Adrenal gland (tissue), 5 donors: ENCODE measurements around the gene REXO1.

Source experiments
- POLR2A ChIP-seq, 2 donors: fragments of 450-650 bp; IDR thresholded peaks; one replicate each; pipeline ENCODE4 v1.6.1; 2017; ENCODE audit warnings: antibody characterized with exemption in 2 of 2, mild to moderate bottlenecking in 2 of 2, moderate library complexity in 1 of 2
- TF ChIP-seq, protein P1 (sequence below), 6 experiments: fragments of 450-650 bp in 4 of 6; fragments of 200-600 bp in 2 of 6; sonication (generic) in 1 of 6; IDR thresholded peaks; 1 replicate in 5 of 6; 2 replicates in 1 of 6; pipeline versions ENCODE4 v1.5.1 to v1.8.0; 2016 to 2021; ENCODE audit warnings: antibody characterized with exemption in 6 of 6, mild to moderate bottlenecking in 2 of 6, moderate library complexity in 1 of 6
- donor health status: DM: no; HTN: no; CAD: no.

- TF ChIP-seq, protein P1, sequence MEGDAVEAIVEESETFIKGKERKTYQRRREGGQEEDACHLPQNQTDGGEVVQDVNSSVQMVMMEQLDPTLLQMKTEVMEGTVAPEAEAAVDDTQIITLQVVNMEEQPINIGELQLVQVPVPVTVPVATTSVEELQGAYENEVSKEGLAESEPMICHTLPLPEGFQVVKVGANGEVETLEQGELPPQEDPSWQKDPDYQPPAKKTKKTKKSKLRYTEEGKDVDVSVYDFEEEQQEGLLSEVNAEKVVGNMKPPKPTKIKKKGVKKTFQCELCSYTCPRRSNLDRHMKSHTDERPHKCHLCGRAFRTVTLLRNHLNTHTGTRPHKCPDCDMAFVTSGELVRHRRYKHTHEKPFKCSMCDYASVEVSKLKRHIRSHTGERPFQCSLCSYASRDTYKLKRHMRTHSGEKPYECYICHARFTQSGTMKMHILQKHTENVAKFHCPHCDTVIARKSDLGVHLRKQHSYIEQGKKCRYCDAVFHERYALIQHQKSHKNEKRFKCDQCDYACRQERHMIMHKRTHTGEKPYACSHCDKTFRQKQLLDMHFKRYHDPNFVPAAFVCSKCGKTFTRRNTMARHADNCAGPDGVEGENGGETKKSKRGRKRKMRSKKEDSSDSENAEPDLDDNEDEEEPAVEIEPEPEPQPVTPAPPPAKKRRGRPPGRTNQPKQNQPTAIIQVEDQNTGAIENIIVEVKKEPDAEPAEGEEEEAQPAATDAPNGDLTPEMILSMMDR (IDR thresholded peaks at IDR 0.05), result no peak
- TF ChIP-seq POLR2A (IDR thresholded peaks at IDR 0.05), result no peak
Observed at GRCh38 chr19:1843116-1843515, 5.2 kb downstream of the REXO1 start.
